ENCODE results near the gene RRAS.

The RRAS gene

GRCh38 chr19:49594157-49594992 lies 45.6 kb downstream of the RRAS start:
- Histone ChIP-seq H3K9me3 (ENCODE audit: control insufficient read depth, insufficient read depth, low read length) (no peaks in the 10 kb centered on the region), H3K4me1 (ENCODE audit: insufficient read depth, low read length) (peaks cover 7% of the 10 kb centered on the region; the same call in 1 of the 2 replicates), H3K36me3 (ENCODE audit: insufficient read depth, low read length) (peaks cover 8% of the 10 kb centered on the region; the same call in 1 of the 2 replicates), H3K9ac (ENCODE audit: low read depth, low read length) (0 out of 2 replicates have a peak overlapping the region, but pooled peaks have one; percentile 26)

DNA sequence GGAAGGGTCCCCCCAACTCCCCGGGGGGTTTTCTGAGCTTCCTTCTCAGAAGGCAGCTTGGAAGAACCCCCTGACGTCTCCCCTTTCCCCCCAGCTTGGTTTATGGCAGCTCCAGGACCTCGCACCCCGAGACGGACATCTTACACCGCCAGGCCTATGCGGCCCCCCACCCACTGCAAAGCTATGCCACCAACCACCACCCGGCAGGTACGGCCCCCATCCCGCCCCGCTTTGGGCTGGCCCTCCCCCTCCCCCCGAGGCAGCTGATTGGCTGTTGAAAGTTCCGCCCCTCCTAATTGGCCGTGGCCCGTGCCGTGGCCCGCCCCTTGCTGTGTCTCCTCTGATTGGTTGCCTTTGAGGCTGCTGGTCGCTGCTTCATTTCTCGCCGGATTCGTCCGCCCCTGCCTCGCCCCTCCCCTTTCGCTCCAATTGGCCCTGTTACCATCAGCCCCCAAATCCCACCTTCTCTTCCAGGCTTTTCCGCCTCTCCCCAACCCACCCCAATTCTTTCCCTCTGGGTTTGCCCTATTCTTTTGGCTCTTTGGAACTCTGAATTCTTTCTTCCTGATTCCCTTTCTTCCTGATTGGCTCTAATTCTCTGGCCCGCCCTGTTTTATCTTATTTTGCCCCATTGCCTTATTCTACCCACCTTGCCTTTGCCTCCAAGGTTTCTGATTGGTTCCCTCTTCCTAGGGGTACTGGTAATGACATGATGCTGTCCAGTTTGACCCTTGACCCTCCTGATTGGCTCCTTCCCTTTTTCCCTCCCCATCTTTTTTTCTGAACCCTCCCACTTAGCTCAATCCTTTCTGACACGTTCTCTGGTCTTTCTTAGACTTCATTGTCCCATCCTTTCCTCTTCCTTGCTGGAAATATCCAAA lies 46.5 kb downstream of the RRAS start:
- peaks cover 2% of the 10 kb centered on the region; the same call in 1 of the 2 replicates for H3K36me3 ChIP-seq (ENCODE audit: insufficient read depth, low read length)
- peak overlapping the region; percentile 70 for H3K9ac ChIP-seq (ENCODE audit: low read depth, low read length)
- H3K4me1 ChIP-seq (ENCODE audit: insufficient read depth, low read length), result peaks cover 7% of the 10 kb centered on the region; the same call in 1 of the 2 replicates

DNA sequence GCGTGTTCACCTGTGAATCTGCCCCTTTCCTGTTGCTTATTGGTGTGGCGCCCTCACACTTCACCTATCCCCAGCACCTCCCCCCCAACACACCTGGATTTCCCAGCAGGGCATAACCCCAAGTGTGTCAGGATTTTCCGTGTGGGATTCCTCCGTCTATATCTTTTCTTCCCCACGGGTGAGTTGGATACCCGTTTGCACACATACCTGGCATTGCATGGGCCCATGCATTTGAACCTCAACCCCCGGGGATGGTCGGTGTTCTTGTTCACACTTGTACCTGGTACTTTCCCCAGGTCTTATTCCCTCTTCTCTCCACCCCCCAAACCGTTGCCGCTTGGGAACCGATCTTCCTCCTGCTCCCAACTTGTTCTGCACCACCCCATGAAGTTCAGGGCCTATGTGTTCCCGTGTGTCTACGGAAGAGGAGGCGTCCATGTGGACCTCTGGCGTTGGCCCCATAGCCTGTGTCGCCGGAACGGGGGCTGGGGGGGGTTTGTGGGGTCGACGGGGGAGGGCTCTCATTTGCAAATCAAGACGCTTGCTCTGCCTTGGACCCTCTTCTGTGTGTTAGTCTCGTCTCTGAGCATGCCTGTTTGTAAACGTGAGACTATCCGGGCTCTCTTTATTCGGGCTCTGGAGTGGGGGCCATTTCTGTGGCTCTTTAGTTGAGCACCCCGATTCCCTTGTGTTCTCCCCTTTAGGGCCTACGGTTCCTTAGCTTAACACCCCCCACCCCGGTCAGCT lies 47.3 kb downstream of the RRAS start:
- no peaks in the 10 kb centered on the region for H3K9me3 ChIP-seq (ENCODE audit: control insufficient read depth, insufficient read depth, low read length)
- peak overlapping the region; percentile 70 for H3K9ac ChIP-seq (ENCODE audit: low read depth, low read length)
- peaks cover 7% of the 10 kb centered on the region; the same call in 1 of the 2 replicates for H3K4me1 ChIP-seq (ENCODE audit: insufficient read depth, low read length)
- H3K36me3 ChIP-seq (ENCODE audit: insufficient read depth, low read length), result no peaks in the 10 kb centered on the region

More for the DNA sequence above, 46.5 kb downstream of the RRAS start:
- no peaks in the 10 kb centered on the region for H3K9me3 ChIP-seq (ENCODE audit: control insufficient read depth, insufficient read depth, low read length)

- H3K36me3 ChIP-seq (ENCODE audit: insufficient read depth, low read length), result no peaks in the 10 kb centered on the region
Observed at GRCh38 chr19:49591731-49592485, 48.0 kb downstream of the RRAS start.

DNA sequence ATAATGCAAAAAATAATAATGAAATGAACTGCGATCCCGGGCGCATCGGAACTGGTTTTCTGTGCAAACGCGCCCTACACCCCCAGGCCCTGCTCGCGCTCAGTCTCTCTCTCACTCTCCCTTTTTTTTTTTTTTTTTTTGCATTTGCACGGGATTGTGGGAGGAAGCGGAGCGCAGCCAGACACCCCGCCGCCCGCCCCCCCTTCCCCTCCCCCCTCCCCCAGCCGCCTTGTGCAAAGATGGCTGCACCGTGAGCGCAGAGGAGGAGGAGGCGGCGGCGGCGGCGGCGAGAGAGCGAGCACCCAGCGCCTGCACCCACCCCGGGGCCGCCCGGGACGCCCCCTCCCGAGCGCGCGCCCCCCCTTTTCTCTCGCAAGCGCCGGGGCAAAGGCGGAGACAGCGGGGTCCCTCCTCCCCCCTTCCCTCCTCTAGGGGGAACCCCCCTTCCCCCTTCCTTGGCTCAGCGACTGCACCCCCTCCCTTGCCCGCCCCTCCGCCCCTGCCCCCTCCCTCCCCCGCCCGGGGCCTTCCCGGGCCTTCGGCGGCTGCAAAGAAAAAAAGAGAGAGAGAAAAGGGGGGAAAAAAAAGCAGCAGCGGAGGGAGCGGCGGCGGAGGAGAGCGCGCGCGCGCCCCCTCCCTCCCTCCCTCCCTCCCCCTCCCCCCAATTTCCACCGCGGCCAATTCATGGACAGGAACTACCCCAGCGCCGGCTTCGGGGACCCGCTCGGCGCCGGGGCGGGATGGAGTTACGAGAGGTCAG lies 48.8 kb downstream of the RRAS start, which contains the start of gene PRR12:
Gene PRR12 (plus strand): TSS at position 212 of the 760 bp plus-strand sequence. CDS start 473 bp downstream, at position 685.
- H3K9ac ChIP-seq (ENCODE audit: low read depth, low read length), result peak within 1 kb of the TSS; percentile 89
- no peaks in the 10 kb centered on the region for H3K9me3 ChIP-seq (ENCODE audit: control insufficient read depth, insufficient read depth, low read length)
- H3K36me3 ChIP-seq (ENCODE audit: insufficient read depth, low read length), result no peaks in the 10 kb centered on the region
- H3K4me1 ChIP-seq (ENCODE audit: insufficient read depth, low read length), result peaks cover 7% of the 10 kb centered on the region; the same call in 1 of the 2 replicates

More at GRCh38 chr19:49591731-49592485, 48.0 kb downstream of the RRAS start:
- H3K4me1 ChIP-seq (ENCODE audit: insufficient read depth, low read length), result peaks cover 7% of the 10 kb centered on the region; the same call in 1 of the 2 replicates
- H3K9ac ChIP-seq (ENCODE audit: low read depth, low read length), result peak overlapping the region; percentile 70
- H3K9me3 ChIP-seq (ENCODE audit: control insufficient read depth, insufficient read depth, low read length), result no peaks in the 10 kb centered on the region

- peaks cover 7% of the 10 kb centered on the region; the same call in 1 of the 2 replicates for H3K4me1 ChIP-seq (ENCODE audit: insufficient read depth, low read length)
- H3K36me3 ChIP-seq (ENCODE audit: insufficient read depth, low read length), result no peaks in the 10 kb centered on the region
- peak overlapping the region; percentile 89 for H3K9ac ChIP-seq (ENCODE audit: low read depth, low read length)
- H3K9me3 ChIP-seq (ENCODE audit: control insufficient read depth, insufficient read depth, low read length), result no peaks in the 10 kb centered on the region
Observed at GRCh38 chr19:49590071-49590970, 49.6 kb downstream of the RRAS start.

GRCh38 chr19:49589502-49589905 lies 50.4 kb downstream of the RRAS start:
- Histone ChIP-seq H3K4me1 (ENCODE audit: insufficient read depth, low read length) (peaks cover 7% of the 10 kb centered on the region; the same call in 1 of the 2 replicates), H3K36me3 (ENCODE audit: insufficient read depth, low read length) (no peaks in the 10 kb centered on the region), H3K9ac (ENCODE audit: low read depth, low read length) (no peak overlapping the region), H3K9me3 (ENCODE audit: control insufficient read depth, insufficient read depth, low read length) (no peaks in the 10 kb centered on the region)

DNA sequence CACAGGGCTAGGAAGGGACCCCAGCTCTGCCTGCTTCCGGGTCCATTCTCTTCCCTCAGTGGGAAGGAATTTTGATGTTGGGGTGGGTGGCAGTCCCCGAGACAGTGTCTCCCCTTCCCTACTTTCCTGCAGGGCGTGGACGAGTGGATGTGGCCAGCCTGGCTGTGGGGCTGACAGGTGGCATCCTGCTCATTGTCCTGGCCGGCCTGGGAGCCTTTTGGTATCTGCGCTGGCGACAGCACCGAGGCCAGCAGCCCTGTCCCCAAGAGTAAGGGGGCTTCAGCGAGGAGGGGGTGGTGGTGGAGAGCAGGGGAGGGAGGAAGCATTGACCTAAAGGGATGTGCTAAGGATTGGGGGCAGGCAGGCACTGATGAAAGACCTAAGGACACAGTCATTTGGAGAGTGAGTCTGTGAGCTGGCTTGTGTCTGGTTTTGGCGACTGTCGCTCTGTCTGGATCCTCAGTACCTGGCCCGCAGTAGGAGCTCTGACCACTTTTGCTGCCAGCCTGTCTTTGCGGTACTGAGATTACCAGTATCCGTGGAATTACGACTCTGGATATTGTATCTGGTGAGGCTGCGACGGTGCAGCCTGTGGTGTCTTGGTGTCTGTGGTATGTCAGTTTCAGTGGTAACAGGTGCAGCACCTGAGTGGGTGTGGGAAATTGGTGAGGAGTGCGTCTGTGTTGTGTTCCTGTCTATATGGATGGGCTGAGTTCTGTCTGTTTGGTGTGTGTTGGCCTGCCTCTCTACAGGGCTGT lies 51.4 kb downstream of the RRAS start:
- no peaks in the 10 kb centered on the region for H3K36me3 ChIP-seq (ENCODE audit: insufficient read depth, low read length)
- H3K9me3 ChIP-seq (ENCODE audit: control insufficient read depth, insufficient read depth, low read length), result no peaks in the 10 kb centered on the region
- H3K9ac ChIP-seq (ENCODE audit: low read depth, low read length), result no peak overlapping the region
- peaks cover 3% of the 10 kb centered on the region; the same call in 1 of the 2 replicates for H3K4me1 ChIP-seq (ENCODE audit: insufficient read depth, low read length)

DNA sequence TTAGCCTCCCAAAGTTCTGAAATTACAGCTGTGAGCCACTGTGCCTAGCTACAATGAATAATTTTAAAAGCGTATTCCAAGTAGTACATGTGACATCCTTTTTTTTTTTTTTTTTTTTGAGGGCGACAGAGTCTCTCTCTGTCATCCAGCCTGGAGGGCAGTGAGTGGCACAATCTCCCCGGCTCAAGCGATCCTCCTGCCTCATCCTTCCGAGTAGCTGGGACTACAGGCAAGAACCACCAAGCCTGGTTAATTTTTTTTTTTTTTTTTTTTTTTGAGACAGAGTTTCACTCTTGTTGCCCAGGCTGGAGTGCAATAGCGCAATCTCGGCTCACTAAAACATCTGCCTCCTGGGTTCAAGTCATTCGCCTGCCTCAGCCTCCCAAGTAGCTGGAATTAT lies 52.7 kb downstream of the RRAS start:
- no peak overlapping the region for H3K9ac ChIP-seq (ENCODE audit: low read depth, low read length)
- no peaks in the 10 kb centered on the region for H3K9me3 ChIP-seq (ENCODE audit: control insufficient read depth, insufficient read depth, low read length)
- no peaks in the 10 kb centered on the region for H3K36me3 ChIP-seq (ENCODE audit: insufficient read depth, low read length)
- peaks cover 3% of the 10 kb centered on the region; the same call in 1 of the 2 replicates for H3K4me1 ChIP-seq (ENCODE audit: insufficient read depth, low read length)

Data from ES-I3 (cell line).